Psoas muscle (tissue), 8 donors: Measurements from ENCODE around the gene UNC13A. TPM values are rescaled to one million over a fixed set of nuclear protein-coding genes. Genes with fewer than 3 reads are reported as not detected.

Experiments
- ATAC-seq, 4 donors: fragments of 200-7000 bp; cut with Tn5 transposase; one replicate each; pipeline ENCODE4 v1.9.1; 2020; ENCODE audit warnings: moderate library complexity in 3 of 4, mild to moderate bottlenecking in 2 of 4
- DNase-seq, 2 donors: peaks; one replicate each; pipeline ENCODE4 v3.0.0-alpha.2; 2020
- H3K27ac ChIP-seq: fragments of 200-600 bp; one replicate; pipeline ENCODE4 v1.8.0; 2022
- H3K27me3 ChIP-seq, 3 donors: fragments of 200-600 bp in 1 of 3; one replicate each; pipeline versions ENCODE4 v1.6.1 to v1.8.0; 2013 to 2022; ENCODE audit warnings: low read length in 2 of 3, mild to moderate bottlenecking in 2 of 3, moderate library complexity in 1 of 3; ENCODE audit not compliant: insufficient read depth in 3 of 3
- H3K36me3 ChIP-seq, 2 donors: fragments of 200-600 bp in 1 of 2; one replicate each; pipeline versions ENCODE4 v1.6.1 to v1.8.0; 2013 to 2022; ENCODE audit warnings: low read depth in 1 of 2, mild to moderate bottlenecking in 1 of 2, moderate library complexity in 1 of 2; ENCODE audit not compliant: insufficient read depth in 1 of 2
- H3K4me1 ChIP-seq: fragments of 200-600 bp; one replicate; pipeline ENCODE4 v1.8.0; 2022
- H3K4me3 ChIP-seq: fragments of 200-600 bp; one replicate; pipeline ENCODE4 v1.8.0; 2022; ENCODE audit warnings: mild to moderate bottlenecking
- H3K9me3 ChIP-seq: fragments of 200-600 bp; one replicate; pipeline ENCODE4 v1.8.0; 2022
- WGBS, 3 donors: extraction: QIAGEN DNeasy Blood & Tissue Kit; methylation state at CpG; one replicate each; pipeline versions ENCODE4 v1.1.6 to v1.1.7; 2013; 5-methylcytosine and 5-hydroxymethylcytosine counted together
- intact Hi-C, 2 donors: fragments of 100-400 bp; cut with DNase I; formaldehyde crosslinking; loops; one replicate each; pipeline versions ENCODE4 v1.11.0 to v1.14.2; 2022
- polyA plus RNA-seq, 3 donors: library from polyadenylated mRNA; stranded (reverse); fragments of 200-250 nt; gene quantifications; one replicate each; pipeline ENCODE4 v1.2.3, GENCODE V29; 2013
- total RNA-seq, 4 donors: library from RNA; stranded (reverse); fragmentation: NEBNext Ultra II Directional in 2 of 4; extraction: Animal tissue kit (Norgen Biotek cat#: 25700) in 2 of 4; gene quantifications; one replicate each; pipeline versions ENCODE4 v1.2.1 to v1.2.4, GENCODE V29; 2021 to 2023
- TF ChIP-seq, protein P1 (sequence below): fragments of 200-600 bp; IDR thresholded peaks from one replicate; pipeline ENCODE4 v1.8.0; 2022; ENCODE audit warnings: antibody characterized with exemption
- donor health status: healthy with polysubstance abuse.
- donor health status: DM: no; HTN: no; CAD: no; lungs with moderate emphysema.
- donor health status: Bipolar disorder and iron deficiency.
- donor health status: healthy.
- donor health status: DM: yes; HTN: yes; CAD: no.
- donor health status: DM: no; HTN: no; CAD: no.
- donor health status: DM: no; HTN: no; CAD: no.
- donor health status: DM: yes; HTN: yes; CAD: no.

Gene UNC13A
- total and polyA plus RNA-seq, 7 donors, result 0.04 to 0.19 (median 0.05) TPM; not detected in 3

- no peak for ATAC-seq
- Histone ChIP-seq H3K27ac (no peak overlapping the region), H3K4me1 (peaks cover 4% of the 10 kb centered on the region), H3K27me3 (peaks cover 0 to 29% (median 10%) of the 10 kb centered on the region in 3 donors), H3K36me3 (no peaks in the 10 kb centered on the region), H3K9me3 (no peaks in the 10 kb centered on the region), H3K4me3 (no peak overlapping the region)
- no peak for DNase-seq
- TF ChIP-seq, protein P1, sequence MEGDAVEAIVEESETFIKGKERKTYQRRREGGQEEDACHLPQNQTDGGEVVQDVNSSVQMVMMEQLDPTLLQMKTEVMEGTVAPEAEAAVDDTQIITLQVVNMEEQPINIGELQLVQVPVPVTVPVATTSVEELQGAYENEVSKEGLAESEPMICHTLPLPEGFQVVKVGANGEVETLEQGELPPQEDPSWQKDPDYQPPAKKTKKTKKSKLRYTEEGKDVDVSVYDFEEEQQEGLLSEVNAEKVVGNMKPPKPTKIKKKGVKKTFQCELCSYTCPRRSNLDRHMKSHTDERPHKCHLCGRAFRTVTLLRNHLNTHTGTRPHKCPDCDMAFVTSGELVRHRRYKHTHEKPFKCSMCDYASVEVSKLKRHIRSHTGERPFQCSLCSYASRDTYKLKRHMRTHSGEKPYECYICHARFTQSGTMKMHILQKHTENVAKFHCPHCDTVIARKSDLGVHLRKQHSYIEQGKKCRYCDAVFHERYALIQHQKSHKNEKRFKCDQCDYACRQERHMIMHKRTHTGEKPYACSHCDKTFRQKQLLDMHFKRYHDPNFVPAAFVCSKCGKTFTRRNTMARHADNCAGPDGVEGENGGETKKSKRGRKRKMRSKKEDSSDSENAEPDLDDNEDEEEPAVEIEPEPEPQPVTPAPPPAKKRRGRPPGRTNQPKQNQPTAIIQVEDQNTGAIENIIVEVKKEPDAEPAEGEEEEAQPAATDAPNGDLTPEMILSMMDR, result no peak
- intact Hi-C loops, result no loop called here
- WGBS, 3 donors, result 51 to 56% (median 52%) methylated on average over 7 of the region's 7 CpGs
Observed at GRCh38 chr19:17610384-17610783, 77.8 kb downstream of the UNC13A start.

DNA sequence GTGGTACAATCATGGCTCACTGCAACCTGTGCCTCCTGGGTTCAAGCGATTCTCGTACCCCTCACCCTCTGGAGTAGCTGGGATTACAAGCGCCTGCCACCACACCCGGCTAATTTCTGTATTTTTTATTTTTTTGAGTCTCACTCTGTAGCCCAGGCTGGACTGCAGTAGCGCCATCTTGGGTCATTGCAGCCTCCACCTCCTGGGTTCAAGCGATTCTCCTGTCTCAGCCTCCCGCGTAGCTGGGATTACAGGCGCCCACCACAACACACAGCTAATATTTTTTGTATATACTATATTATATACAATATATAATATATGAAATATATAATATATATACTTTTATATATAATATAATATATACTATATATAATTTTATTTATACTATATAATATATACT, 80.2 kb downstream of the UNC13A start:
- no peak overlapping the region for H3K4me3 ChIP-seq
- peaks cover 0 to 43% (median 11%) of the 10 kb centered on the region in 3 donors for H3K27me3 ChIP-seq
- intact Hi-C loops, result no loop called here
- peaks cover 4% of the 10 kb centered on the region for H3K4me1 ChIP-seq
- 95 to 98% (median 96%) methylated on average over 9 of the region's 9 CpGs for WGBS, 3 donors
- TF ChIP-seq, protein P1, result no peak
- DNase-seq (no peak), ATAC-seq (no peak)
- H3K36me3 ChIP-seq, result no peaks in the 10 kb centered on the region
- H3K27ac ChIP-seq, result no peak overlapping the region
- H3K9me3 ChIP-seq, result no peaks in the 10 kb centered on the region

DNA sequence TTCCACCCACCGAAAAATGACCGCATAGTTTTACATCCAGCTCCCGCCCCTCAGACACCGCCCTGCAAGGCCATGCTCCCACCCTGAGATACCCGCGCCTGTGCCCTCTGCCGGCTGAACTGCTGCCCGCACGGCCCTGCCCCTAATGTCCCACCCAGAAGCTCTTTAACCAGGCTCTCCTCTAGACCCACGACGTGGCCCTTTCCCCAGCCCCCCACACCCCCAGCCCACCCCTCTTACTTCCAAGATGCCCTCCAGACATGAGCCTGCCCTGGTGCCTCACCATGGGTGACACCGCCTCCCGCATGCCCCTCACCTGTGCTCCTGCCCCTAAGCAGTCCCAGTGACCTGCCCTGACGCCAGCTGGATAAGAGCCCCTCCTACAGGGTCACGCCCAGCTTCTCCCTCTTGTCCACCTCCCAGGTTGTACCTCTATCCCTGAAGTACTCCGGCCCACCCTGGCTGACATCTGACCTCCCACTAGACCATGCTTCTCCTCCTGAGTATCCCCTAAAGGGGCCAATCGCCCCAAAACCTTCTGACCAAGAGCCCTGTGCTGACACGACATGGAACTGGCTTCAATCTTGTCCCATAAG, 81.5 kb downstream of the UNC13A start:
- DNase-seq (no peak), ATAC-seq (peak in 1 of 4 donors; percentile 22)
- peaks cover 4% of the 10 kb centered on the region for H3K4me1 ChIP-seq
- peak overlapping the region; percentile 52 for H3K4me3 ChIP-seq
- peaks cover 0 to 54% (median 13%) of the 10 kb centered on the region in 3 donors for H3K27me3 ChIP-seq
- H3K36me3 ChIP-seq, result no peaks in the 10 kb centered on the region
- TF ChIP-seq, protein P1, result no peak
- H3K27ac ChIP-seq, result no peak overlapping the region
- 14 to 19% (median 17%) methylated on average over 17 to 18 of the region's 18 CpGs for WGBS, 3 donors
- no peaks in the 10 kb centered on the region for H3K9me3 ChIP-seq
- intact Hi-C loops, result no loop called here

DNA sequence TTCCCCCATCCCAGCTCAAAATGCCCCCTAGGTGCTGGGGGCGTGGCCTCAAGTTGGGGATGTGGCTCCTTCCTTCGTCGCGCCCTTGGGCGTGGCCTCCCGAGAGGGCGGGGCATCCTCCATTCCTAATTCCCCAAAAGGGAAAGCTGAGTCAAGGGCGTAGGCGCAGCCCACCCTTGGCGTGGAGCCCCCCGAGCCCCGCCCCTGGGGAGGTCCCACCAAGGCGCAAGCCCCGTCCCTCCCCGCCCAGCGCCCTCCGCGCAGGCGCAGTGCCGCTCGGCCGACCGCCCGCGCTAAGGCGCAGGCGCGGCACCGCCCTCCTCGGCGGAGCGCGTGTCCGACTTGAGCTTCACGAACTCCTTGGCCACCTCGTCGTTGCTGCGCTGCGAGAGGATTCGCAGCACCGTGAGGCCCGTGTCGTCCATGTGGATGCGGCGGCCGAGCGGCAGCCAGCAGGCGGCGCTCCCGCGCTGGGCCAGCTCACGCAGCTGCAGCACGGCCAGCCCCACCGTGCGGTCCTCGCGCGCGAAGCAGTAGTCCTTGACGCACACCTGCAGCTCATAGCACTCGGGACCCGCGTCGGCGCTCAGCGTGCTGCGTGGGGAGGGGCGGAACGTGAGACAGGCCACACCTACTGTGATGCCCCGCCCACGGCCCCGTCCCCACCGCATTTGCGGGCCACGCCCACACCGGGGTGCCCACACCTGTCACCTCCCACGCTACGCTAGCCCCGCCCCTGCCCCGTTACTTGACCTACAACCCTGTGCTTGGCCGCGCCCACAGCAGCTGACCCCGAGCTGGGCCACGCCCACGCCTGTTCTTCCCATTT, 82.2 kb downstream of the UNC13A start:
- H3K9me3 ChIP-seq, result no peaks in the 10 kb centered on the region
- intact Hi-C loops, result no loop called here
- H3K4me3 ChIP-seq, result peak overlapping the region; percentile 52
- DNase-seq (peak; percentile 69 to 74), ATAC-seq (peak; percentile 49 to 68 (median 62))
- 0 to 2% (median 1%) methylated on average over 66 to 85 of the region's 85 CpGs for WGBS, 3 donors
- TF ChIP-seq, protein P1, result peak; percentile 48
- H3K27me3 ChIP-seq, result peaks cover 0 to 59% (median 13%) of the 10 kb centered on the region in 3 donors
- peaks cover 4% of the 10 kb centered on the region for H3K4me1 ChIP-seq
- H3K36me3 ChIP-seq, result no peaks in the 10 kb centered on the region
- no peak overlapping the region for H3K27ac ChIP-seq
